Peyer's patch (tissue), 4 donors: ENCODE data around the gene NHLRC1.

ENCODE experiments used
- CTCF ChIP-seq, 6 experiments: fragments of 450-650 bp in 4 of 6; fragments of 200-600 bp in 2 of 6; sonication (generic) in 1 of 6; IDR thresholded peaks; one replicate each; pipeline ENCODE4 v1.5.1; 2017 to 2019; ENCODE audit warnings: antibody characterized with exemption in 6 of 6, mild to moderate bottlenecking in 3 of 6, moderate library complexity in 1 of 6
- POLR2A ChIP-seq, 2 donors: fragments of 450-650 bp; IDR thresholded peaks; one replicate each; pipeline ENCODE4 v1.5.1; 2017; ENCODE audit warnings: antibody characterized with exemption in 2 of 2, mild to moderate bottlenecking in 2 of 2, moderate library complexity in 2 of 2

- TF ChIP-seq CTCF (IDR thresholded peaks at IDR 0.05), result no peak
- no peak for TF ChIP-seq POLR2A (IDR thresholded peaks at IDR 0.05)
Measured at GRCh38 chr6:18070486-18070885, 52.0 kb downstream of the NHLRC1 start.
